NCI-H1930 (cell line): ENCODE measurements around the gene MANBA.
A peak's percentile ranks its signal among the peaks of the same experiment; 100 is the strongest.
"Not testable (repeated sequence)": the region's sequence is repeated elsewhere in the genome, so short reads cannot be mapped to it uniquely, and the experiment has no call there.

ENCODE experiments used
- DNase-seq, 2 experiments: peaks; one replicate each; lab custom pipeline; 2025; lab: John Stamatoyannopoulos, UW

Gene MANBA

DNA sequence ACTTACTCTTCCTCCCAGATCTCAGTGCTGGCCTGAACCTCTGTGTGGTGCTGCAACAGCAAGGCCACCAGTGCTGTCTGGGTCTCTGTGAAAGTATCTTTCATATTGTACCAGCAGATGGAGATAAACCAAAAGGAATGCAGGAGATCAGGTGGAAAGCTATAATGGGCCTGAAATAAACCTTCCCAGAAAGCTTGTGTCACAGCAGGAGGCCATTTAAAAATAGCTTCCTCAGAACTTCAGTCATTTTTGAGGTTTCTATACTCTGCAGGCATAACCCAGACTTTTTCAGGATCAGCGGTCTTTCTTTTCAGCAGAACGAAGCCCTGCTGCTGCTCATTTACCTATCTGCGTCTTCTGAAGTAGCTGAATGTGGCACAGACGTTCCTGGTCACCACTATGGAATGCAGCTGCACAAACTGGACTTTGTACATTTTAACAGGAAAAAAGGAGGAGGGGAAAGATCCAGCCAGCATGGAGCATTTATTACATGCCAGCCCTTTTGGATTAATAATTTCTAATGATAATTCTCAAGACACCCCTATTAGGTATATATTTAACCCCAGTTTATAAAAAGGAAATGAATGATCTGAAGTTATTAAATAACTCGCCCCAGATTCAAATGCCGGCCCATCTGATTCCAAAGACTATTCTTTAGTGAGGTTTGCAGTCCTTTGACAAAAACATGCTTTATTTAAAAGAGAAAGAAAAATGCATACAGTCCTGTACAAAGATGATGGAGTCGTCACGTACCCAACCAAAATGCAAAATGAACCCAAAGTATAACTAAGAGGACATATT, 139.9 kb downstream of the MANBA start:
- peak; percentile 7 to 19 for DNase-seq

DNA sequence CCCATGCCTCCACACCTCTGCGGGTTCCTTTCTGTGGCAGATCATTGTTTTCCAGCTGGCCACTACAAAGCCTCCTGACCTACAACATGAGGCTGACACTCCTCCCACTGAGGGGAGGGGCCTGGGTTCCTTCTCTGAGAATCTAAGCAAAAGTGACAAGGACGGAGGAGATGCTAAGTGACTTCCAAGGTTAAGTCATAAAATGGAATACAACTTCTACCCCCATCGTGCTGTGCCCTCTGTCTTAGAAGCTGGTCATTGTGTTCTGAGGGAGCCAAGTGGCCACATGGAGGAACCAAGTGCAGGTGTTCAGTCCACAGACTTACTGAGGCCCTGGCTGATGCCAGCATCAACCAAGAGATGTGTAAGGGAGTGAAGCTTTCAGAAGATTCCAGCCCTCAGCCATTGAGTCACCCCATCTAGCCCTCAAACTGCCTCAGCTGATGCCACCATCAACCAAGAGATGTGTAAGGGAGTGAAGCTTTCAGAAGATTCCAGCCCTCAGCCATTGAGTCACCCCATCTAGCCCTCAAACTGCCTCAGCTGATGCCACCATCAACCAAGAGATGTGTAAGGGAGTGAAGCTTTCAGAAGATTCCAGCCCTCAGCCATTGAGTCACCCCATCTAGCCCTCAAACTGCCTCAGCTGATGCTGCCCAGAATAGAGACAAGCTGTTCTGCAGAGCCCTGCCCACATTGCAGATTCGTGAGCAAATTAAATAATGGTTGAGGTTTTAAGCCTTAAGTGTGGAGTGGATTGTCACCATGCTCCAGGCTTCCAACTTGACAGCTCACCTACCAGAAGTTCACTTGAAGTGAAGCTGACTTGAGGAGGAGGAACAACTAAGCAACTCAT, 140.8 kb downstream of the MANBA start:
- not testable (repeated sequence) for DNase-seq

DNA sequence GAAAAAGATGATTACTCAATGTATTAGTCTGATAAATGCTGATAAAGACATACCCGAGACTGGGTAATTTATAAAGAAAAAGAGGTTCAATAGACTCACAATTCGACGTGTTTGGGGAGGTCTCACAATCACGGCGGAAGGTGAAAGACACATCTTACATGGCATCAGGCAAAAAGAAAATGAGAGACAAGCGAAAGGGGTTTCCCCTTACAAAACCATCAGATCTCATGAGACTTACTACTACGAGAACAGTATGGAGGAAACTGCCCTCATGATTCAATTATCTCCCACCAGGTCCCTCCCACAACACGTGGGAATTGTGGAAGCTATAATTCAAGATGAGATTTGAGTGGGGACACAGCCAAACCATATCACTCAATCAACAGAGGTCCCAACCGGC, 141.7 kb downstream of the MANBA start:
- not testable (repeated sequence) for DNase-seq

DNA sequence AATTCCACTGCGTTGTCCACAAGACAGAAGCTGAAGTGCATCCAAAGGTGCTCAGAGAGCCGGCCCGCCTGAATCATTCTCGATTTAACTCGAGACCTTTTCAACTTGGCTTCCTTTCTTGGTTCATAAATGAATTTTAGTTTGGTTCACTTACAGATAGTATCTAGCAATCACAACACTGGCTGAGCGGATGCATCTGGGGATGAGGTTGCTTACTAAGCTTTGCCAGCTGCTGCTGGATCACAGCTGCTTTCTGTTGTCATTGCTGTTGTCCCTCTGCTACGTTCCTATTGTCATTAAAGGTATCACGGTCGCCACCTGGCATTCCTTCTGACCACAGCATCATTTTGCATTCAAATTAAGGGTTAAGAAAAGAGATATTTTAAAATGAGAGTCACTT, 144.1 kb downstream of the MANBA start:
- no peak for DNase-seq

DNA sequence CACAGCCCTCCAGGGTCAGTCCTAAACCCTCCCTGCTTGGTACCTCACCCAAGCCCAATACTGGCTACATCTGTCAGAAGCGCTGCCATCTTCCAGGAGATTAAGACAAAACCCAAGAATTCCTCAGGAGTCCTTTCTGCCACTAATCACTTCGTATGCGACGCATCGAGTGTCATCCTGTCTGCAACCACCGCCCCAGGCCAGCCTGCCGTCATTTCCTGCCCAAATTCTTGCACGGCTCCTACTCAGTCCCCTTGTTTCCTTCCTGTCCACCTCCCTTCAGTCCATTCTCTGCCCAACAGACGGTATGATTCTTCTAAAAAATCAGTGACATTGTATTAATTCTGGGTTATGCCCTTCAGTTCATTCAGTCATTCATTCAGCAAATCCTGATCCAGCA, 146.0 kb downstream of the MANBA start:
- no peak for DNase-seq

DNA sequence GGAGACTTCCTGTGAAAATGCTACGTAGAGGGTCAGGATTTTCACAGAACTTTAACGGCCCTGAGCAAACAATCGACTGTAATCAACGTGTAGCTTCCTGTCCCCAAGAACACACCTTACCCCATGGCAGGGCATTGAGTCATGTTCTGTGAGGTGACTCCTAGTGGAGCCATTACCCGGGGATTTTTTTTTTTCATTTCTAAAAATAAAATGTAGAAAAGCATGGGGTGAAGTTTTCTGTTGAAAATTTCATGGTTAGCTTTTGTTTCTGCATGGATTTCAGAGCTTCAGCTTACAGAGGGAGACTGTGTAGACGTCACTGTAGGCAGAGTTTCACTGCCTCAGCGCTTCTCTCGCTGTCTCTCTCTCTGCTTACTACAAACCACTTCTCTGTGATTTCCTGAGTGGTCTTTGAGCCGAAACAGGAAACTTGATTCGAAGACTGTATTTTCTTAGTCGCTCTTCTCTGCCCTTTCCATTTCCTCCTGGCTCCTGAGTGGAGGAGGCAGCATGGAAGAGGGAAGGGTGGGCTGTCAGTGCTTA, 147.9 kb downstream of the MANBA start:
- no peak for DNase-seq

DNA sequence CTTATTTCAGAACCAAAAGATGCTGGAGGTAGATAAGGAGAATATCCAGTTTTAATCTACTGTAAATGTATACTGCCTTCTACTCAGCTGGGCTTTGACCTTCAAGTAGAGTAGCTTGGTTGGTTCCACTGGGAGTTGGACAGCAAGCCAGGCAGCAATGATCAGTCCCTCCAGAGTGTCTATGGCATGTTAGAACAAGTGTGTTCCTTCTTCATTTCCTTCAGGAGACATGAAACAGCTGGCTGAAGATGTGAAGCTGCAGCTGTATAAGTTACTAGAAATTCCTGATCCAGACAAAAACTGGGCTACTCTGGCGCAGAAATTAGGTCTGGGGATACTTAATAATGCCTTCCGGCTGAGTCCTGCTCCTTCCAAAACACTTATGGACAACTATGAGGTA, 148.6 kb downstream of the MANBA start:
- DNase-seq = no peak

DNA sequence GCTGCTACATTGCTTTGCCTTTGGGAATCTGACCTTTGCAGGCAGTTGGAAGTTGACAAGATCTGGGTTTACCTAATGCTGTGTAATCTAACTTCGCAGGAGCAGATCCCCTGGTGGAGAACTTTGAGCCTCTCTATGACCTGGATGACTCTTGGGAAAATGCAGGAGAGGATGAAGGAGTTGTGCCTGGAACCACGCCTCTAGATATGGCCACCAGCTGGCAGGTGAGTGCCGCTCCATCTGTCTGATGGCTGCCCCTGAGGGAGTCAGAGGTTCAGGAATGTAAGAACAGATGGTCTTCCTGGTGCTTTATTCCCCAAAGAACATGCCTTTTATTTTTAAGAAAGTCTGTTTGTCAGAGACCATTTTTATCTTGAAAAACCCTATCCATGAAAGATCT, 150.3 kb downstream of the MANBA start:
- DNase-seq = no peak

DNA sequence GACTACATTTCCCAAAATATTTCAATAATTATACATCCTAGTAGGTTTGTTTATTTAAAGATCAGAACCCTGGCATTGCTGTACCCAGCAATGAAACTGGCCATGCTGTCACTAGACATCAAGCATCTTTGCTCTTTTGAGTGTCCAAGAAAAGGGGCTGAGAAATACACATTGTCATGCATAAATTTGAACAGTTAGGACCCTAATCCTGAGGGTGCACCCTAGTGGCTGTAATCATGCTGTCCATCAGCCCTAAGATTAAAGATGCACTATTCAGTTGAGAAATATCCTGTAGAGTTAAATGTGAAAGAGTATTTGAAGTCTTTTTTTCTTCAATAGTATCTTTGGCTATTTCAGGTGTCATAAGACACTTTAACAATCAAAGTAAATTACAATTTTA, 150.8 kb downstream of the MANBA start:
- DNase-seq = no peak

DNA sequence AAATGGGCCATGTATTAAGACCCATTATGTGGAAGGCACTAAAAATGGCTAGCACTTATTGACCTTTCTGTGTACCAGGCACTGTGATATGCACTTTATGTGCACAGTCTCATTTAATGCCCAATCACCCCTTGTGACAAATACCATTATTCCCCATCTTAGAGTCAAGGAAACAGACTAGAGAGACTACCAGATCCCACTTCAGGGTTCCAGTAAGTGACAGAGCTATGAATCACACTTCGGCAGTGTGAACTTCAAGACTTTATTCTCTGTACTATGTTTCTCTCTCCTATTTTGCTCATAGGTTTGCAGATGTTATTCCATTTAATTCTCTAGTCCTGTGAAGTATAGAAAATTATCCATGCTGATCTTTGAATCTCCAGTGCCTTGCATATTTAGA, 152.6 kb downstream of the MANBA start:
- no peak for DNase-seq

DNA sequence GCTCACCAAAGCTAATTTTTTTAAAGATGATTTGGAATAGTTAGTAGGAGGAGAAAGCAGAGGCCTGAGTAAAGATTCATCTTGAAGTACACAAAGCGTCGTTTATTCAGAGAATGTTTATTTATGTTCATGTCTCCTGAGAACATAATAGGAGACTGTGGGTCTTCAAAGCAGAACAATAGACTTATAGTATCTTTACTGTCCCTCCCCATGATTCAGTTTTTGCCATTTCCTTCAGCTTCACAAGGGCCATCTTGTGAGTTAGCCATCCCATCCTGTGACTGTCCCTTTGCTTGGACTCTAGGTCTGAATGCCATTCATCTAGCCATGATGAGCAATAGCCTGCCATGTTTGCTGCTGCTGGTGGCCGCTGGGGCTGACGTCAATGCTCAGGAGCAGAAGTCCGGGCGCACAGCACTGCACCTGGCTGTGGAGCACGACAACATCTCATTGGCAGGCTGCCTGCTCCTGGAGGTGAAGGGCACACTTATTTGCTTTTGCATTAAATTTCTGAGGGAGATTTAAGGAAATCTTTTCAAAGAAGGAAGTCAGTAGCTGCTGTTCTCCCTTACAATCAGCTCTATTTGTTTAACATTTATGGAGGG, 153.8 kb downstream of the MANBA start:
- DNase-seq = no peak

DNA sequence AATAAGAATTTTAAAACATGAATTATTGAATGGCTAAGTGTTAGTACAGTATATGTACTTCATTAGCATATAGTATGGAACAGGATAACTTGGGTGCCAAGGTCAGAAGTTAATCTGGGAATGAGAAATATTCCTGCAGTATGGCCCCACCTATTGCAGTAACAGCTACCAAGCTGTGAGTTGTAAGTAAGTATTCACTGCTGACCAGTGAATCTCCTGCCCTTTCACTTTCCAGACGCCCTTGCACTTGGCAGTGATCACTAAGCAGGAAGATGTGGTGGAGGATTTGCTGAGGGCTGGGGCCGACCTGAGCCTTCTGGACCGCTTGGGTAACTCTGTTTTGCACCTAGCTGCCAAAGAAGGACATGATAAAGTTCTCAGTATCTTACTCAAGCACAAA, 154.5 kb downstream of the MANBA start:
- no peak for DNase-seq

DNA sequence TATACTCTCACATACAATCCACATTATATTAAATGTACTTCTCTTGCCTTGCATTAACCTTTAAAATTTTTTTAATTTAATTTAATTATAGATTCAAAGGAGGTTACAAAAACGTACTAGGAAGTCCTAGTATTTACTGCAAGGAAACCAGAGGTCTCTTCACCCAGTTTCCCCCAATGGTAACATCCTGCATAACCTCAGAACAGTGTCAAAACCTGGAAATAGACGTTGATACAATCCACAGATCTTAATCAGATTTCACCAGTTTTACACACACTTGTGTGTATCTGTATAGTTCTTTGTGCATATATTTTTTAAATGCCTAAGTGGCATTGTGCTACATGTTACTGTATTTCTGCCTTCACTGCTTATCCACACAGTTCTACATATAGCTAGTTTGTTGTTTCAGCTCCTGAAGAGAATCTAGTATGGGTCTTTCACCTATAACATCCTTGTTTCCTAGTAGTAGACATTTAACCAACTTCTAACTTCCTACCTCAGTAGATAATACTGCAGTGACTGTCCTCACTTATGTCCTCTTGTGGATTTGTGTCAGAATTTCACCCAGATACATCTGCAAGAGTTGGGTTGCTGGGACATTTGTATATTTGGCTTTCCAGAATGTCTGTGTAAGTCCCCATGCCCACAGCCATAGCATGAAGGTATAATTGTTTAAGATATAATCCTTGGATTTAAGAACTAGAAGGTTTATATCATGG, 156.4 kb downstream of the MANBA start:
- DNase-seq = no peak

DNA sequence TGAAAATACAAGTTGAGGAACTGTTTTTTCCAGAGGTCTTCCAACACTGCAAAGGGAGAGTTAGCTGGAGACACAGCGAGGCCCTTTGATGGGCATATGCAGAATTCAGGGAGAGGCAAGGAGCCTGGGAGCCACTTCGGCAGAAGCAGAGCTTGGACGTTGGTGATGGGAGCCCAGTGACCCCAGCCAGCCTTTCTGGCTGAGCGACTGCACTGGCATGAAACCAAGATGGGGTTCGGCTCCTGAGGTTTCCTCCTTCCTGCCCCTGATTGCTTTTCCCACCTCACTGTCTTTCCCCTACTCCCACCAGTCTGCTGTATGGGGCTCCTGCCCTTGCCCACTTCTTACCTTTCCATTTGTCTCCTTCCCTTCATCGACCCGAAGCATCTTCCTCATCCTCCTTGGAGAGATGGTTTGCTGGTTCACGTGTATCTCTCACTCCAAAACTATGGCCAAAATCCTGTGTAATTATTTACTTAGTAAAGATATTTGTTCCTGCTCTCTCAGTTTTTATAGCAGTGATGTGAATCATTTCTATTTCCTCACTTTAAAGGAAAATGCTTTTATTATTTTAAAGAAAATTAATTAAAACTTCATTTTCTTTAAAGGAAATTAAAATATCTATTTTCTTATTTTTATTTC, 159.1 kb downstream of the MANBA start:
- DNase-seq = no peak

DNA sequence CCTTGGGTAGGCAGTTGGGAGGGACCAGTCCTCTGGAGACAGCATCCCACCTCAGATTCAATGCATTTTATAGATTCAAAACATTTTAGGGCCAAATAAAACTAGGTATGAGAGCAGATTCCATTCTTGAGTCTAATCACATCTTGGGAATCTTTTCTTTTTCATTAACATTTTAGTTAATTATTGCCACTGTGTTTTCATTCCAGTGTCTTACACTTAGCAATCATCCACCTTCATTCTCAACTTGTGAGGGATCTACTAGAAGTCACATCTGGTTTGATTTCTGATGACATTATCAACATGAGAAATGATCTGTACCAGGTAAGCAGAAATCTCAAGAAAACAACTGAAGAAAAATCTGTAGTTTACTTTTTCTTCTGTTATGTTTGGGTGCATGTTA, 160.1 kb downstream of the MANBA start:
- DNase-seq = no peak

DNA sequence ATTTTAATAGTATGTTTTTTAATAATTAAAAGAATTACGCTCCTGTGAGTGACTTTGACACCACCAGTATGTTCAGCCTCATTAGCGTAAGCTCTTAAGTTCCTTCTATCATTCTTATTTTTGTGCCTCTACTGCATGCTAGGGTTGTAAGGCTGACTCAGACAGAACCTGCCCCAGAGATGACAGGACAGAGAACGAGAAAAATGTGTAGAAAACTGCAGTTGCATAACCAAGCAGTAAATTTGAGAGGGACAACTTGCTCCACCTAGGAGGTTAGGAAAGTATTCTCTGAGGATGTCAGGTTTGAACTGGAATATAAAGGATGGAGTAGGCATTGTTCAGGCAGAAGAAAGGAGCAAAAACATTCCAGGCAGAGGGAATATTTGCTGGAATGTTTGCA, 160.9 kb downstream of the MANBA start:
- DNase-seq = no peak

DNA sequence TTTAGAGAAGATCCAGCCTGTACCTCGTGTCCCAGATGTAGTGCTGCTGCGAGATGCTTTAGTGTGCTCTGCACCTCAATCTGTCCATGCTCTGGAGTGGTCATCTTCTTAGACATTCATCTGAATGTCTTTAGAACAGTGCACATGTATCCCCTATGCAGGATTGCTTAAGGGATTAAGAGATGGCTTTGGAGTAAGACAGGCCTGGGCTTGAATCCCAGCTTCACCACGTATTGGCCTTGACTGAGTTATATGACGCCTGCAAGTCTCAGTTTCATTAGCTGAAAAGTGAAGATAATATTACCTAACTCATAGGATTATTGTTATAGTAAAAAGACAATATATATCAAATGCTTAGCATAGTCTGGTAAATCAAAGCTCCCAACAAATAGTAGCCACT, 161.3 kb downstream of the MANBA start:
- no peak for DNase-seq

DNA sequence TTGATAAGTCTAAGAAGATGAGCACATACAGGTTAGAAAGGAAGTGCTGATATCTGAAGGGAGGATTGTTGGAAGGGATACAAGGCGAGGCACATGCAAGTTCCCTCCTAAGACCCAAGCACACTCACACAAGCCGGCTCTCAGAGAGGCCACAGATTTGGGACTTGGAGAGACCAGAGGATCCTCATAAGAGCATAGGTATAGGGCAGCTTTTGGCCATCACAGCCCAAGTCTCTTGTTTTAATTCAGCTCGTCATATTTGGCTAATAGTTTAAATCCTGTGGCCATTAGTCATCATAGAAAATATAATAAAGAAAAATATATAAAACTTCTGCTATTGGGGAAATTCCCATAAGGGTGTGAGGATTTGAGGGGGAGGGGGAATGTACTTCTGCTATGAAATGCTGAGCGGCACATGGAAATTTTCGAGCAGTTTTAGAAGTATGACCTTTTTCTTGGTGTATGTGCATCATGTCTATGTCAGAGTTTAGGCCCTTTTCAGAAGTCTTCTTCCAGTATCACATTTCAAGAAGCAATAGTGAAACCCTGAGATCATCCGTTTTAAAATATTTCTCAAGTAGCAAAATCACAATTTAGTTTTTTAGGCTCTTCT, 161.9 kb downstream of the MANBA start:
- DNase-seq = no peak

DNA sequence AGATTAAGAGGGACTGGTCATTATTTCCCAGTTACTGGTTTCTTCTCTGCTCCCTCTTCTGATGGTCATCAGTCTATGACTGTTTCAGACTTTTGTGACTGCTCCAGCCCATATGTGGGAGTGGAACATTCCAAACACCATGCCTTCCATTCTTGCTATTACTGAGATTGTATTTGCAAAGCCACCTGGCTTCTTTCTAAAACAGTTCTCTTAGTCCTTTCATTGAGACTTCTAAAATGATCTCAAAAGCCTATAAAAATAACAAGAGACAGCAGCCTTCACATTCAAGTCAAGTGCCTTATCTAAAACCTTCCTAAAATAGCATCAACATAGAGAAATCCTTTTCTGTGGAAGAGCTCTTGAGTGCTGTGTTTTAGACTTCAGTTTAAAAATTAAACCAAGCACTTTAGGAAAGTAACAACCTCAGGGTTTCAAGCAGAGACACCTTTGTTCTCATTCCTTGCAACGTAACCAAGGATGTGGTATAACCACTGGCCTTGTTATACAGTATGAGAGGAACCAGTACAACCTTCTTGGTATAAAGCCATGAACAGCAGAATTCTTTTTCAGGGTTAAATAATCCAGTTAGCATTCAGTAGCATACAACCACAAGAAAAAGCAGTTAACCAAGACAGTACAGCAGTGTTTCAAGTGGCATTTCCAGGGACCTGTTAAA, 162.5 kb downstream of the MANBA start:
- DNase-seq = no peak

DNA sequence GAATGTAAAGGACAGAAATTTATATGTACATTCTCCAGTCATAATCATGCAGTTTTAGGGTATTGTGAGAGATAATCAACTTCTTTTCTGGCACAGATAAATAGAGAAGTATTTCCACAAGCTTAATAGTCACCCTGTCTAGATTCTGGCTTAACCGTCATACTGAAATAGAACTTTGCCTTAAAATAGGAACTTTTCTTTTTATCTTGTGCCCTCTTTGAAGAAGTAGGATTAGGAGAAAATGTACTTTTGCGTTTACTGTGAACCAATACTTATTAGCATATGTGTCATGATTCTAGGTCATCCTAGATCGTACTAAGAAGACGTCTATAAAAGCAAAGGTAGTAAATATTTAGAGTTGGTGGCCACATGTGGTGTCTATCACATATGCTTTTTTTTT, 164.2 kb downstream of the MANBA start:
- no peak for DNase-seq

DNA sequence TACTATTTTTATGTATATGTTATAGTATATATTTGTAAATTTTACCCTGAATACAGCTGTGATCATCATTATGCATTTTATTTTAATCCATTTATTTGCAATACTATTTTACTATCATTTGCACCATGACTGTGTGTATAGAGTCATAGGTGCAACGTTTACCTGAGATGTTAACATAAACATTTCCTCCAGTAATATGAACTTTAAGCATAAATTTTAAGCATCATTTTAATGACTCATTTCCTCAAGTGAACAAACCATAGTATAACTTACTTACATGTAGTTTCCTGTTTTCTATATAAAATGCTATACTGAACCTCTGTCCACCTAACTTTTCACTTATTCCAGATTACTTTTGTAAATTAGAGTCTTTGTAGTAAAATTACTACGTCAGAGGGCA, 166.8 kb downstream of the MANBA start:
- no peak for DNase-seq
